Measurements from ENCODE around the gene CRHR1. TPM values are rescaled to one million over a fixed set of nuclear protein-coding genes. Genes with fewer than 3 reads are reported as not detected.
"Not testable (repeated sequence)": the region's sequence is repeated elsewhere in the genome, so short reads cannot be mapped to it uniquely, and the experiment has no call there.

The CRHR1 gene
- total RNA-seq, 1 donor from 2014 or later, result not detected

GRCh38 chr17:45742251-45742650, 41.9 kb upstream of the CRHR1 start:
- intact Hi-C loops (cut with DNase I), result no loop called here
- no peak for TF ChIP-seq CTCF (IDR thresholded peaks at IDR 0.05)
- H3K4me3 ChIP-seq, result no peak overlapping the region
- H3K36me3 ChIP-seq, result no peaks in the 10 kb centered on the region
- no peaks in the 10 kb centered on the region for H3K27me3 ChIP-seq
- no peak for DNase-seq (ENCODE audit: low spot score in 2 of 2)
- H3K4me1 ChIP-seq, result no peaks in the 10 kb centered on the region
- H3K27ac ChIP-seq, result no peak overlapping the region
- no peaks in the 10 kb centered on the region for H3K9me3 ChIP-seq

- no peak for TF ChIP-seq CTCF (IDR thresholded peaks at IDR 0.05)
- DNase-seq (ENCODE audit: low spot score in 2 of 2), result no peak
- no peaks in the 10 kb centered on the region for H3K4me1 ChIP-seq
- H3K27me3 ChIP-seq, result no peaks in the 10 kb centered on the region
- no peaks in the 10 kb centered on the region for H3K9me3 ChIP-seq
- H3K4me3 ChIP-seq, result no peak overlapping the region
- intact Hi-C loops (cut with DNase I), result no loop called here
- H3K36me3 ChIP-seq, result no peaks in the 10 kb centered on the region
- no peak overlapping the region for H3K27ac ChIP-seq
Measured at GRCh38 chr17:45743626-45744326, 40.3 kb upstream of the CRHR1 start.

GRCh38 chr17:45744826-45745225, 39.3 kb upstream of the CRHR1 start:
- not testable (repeated sequence) for H3K27me3 ChIP-seq

GRCh38 chr17:45745601-45746494, 38.3 kb upstream of the CRHR1 start:
- Histone ChIP-seq H3K4me1 (no peaks in the 10 kb centered on the region), H3K36me3 (no peaks in the 10 kb centered on the region), H3K9me3 (no peaks in the 10 kb centered on the region), H3K4me3 (no peak overlapping the region), H3K27ac (no peak overlapping the region), H3K27me3 (no peaks in the 10 kb centered on the region)
- intact Hi-C loops (cut with DNase I), result no loop called here
- no peak for TF ChIP-seq CTCF (IDR thresholded peaks at IDR 0.05)
- DNase-seq (ENCODE audit: low spot score in 2 of 2), result no peak

More at GRCh38 chr17:45744826-45745225, 39.3 kb upstream of the CRHR1 start:
- H3K4me3 ChIP-seq; H3K4me1 ChIP-seq; intact Hi-C loops (cut with DNase I); DNase-seq (ENCODE audit: low spot score in 2 of 2); H3K36me3 ChIP-seq; H3K27ac ChIP-seq; H3K9me3 ChIP-seq: not testable (repeated sequence)

- no peak overlapping the region for H3K4me3 ChIP-seq
- H3K27ac ChIP-seq, result no peak overlapping the region
- no peak for DNase-seq (ENCODE audit: low spot score in 2 of 2)
- H3K9me3 ChIP-seq, result no peaks in the 10 kb centered on the region
- no peak for TF ChIP-seq CTCF (IDR thresholded peaks at IDR 0.05)
- H3K36me3 ChIP-seq, result no peaks in the 10 kb centered on the region
- no peaks in the 10 kb centered on the region for H3K27me3 ChIP-seq
- H3K4me1 ChIP-seq, result no peaks in the 10 kb centered on the region
- intact Hi-C loops (cut with DNase I), result no loop called here
Measured at GRCh38 chr17:45747911-45748310, 36.2 kb upstream of the CRHR1 start.

GRCh38 chr17:45748731-45749310, 35.3 kb upstream of the CRHR1 start:
- Histone ChIP-seq H3K36me3 (no peaks in the 10 kb centered on the region), H3K27ac (no peak overlapping the region), H3K4me3 (no peak overlapping the region), H3K9me3 (no peaks in the 10 kb centered on the region), H3K27me3 (no peaks in the 10 kb centered on the region), H3K4me1 (no peaks in the 10 kb centered on the region)
- DNase-seq (ENCODE audit: low spot score in 2 of 2), result no peak
- no peak for TF ChIP-seq CTCF (IDR thresholded peaks at IDR 0.05)
- intact Hi-C loops (cut with DNase I), result no loop called here
